ENCODE data around the gene RPL31. TPM values are rescaled to one million over a fixed set of nuclear protein-coding genes. Genes with fewer than 3 reads are reported as not detected.

Gene RPL31
- total and polyA plus RNA-seq, 2 donors (not counting 1 experiment from before 2014, with no cell fraction given): 1,767 to 2,170 TPM

DNA sequence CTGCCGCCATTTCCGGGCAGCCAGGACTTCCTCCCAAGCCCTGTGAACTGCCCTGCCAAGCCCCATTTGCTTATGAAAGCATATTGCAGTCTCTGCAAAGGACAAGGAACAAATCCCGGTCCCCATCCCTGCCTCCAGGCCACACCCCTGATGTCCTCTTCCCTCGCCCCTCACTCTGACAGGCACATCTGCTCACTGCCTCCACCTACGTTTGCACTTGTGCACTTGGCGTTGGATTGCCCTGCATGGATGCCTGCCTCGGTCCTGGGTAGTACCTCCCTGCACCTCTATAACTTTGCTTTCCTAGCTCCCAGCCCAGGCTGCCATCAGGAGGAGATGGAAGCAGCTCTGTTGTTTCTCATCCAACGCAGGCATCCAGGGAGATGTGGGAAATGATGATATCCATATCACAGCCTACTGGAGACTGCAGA is 19.6 kb upstream of the RPL31 start:
- H3K9me3 ChIP-seq (ENCODE audit: control extremely low read depth in 1 of 3, control insufficient read depth in 2 of 3, insufficient read depth in 1 of 3, low read length in 2 of 3): no peaks in the 10 kb centered on the region
- H3K4me3 ChIP-seq (ENCODE audit: control extremely low read depth in 1 of 5, extremely low read depth in 1 of 5, insufficient read depth in 1 of 5, low read depth in 2 of 5, low read length in 4 of 5): no peak overlapping the region
- ChIA-PET CTCF (interaction anchor here (1.1 to 2.3 kb wide), 6 partner anchors 9 to 720 kb away, joined by 3 to 12 read pairs (median 4); no protein-coding TSS in a partner anchor), POLR2A (no interaction called here)
- 90% methylated on average over 7 of the region's 8 CpGs for WGBS (ENCODE audit: insufficient coverage)
- H3K27me3 ChIP-seq (replicated peaks in 1 of 4; ENCODE audit: control extremely low read depth in 1 of 4, control insufficient read depth in 3 of 4, insufficient read depth in 4 of 4, low read length in 3 of 4): peaks cover 0 to 7% (median 4%) of the 10 kb centered on the region in 4 experiments
- H3K9ac ChIP-seq (ENCODE audit: low read length): no peak overlapping the region
- Mint-ChIP-seq H3K27me3 (peaks cover 13% of the 10 kb centered on the region), H3K9me3 (ENCODE audit: insufficient read depth) (no peaks in the 10 kb centered on the region), H3K27ac (no peak overlapping the region), H3K4me1 (peaks cover 9% of the 10 kb centered on the region), H3K4me3 (no peak overlapping the region)
- H3K4me2 ChIP-seq (replicated peaks; ENCODE audit: low read depth, low read length, poor library complexity, severe bottlenecking): no peak overlapping the region
- H2AFZ ChIP-seq (ENCODE audit: insufficient read depth, low read depth, low read length, poor library complexity, severe bottlenecking): no peak overlapping the region
- no peaks in the 10 kb centered on the region for H3K79me2 ChIP-seq (ENCODE audit: control insufficient read depth, insufficient read depth, low read length)
- no peaks in the 10 kb centered on the region for H3K36me3 ChIP-seq (replicated peaks in 1 of 2; ENCODE audit: control extremely low read depth in 1 of 2, control insufficient read depth in 1 of 2, extremely low read depth in 1 of 2, insufficient read depth in 2 of 2, low read length in 1 of 2)
- H3K4me1 ChIP-seq (ENCODE audit: control insufficient read depth in 2 of 2, insufficient read depth in 2 of 2, low read length in 2 of 2): peaks cover 0 to 2% of the 10 kb centered on the region in 2 donors
- H3K27ac ChIP-seq (ENCODE audit: low read length in 2 of 2): no peak overlapping the region
- no peak for DNase-seq
- intact Hi-C loops (cut with micrococcal nuclease): no loop called here
- ATAC-seq (ENCODE audit: low read depth): no peak
- no peak for TF ChIP-seq EZH2 (IDR thresholded peaks at IDR 0.05; ENCODE audit: borderline replicate concordance, insufficient read depth, low read depth, low read length, poor library complexity, severe bottlenecking)
- TF ChIP-seq, protein P1, sequence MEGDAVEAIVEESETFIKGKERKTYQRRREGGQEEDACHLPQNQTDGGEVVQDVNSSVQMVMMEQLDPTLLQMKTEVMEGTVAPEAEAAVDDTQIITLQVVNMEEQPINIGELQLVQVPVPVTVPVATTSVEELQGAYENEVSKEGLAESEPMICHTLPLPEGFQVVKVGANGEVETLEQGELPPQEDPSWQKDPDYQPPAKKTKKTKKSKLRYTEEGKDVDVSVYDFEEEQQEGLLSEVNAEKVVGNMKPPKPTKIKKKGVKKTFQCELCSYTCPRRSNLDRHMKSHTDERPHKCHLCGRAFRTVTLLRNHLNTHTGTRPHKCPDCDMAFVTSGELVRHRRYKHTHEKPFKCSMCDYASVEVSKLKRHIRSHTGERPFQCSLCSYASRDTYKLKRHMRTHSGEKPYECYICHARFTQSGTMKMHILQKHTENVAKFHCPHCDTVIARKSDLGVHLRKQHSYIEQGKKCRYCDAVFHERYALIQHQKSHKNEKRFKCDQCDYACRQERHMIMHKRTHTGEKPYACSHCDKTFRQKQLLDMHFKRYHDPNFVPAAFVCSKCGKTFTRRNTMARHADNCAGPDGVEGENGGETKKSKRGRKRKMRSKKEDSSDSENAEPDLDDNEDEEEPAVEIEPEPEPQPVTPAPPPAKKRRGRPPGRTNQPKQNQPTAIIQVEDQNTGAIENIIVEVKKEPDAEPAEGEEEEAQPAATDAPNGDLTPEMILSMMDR (IDR thresholded peaks at IDR 0.05): no peak
- H4K20me1 ChIP-seq (ENCODE audit: control insufficient read depth, insufficient read depth, low read length, poor library complexity, severe bottlenecking): no peaks in the 10 kb centered on the region

DNA sequence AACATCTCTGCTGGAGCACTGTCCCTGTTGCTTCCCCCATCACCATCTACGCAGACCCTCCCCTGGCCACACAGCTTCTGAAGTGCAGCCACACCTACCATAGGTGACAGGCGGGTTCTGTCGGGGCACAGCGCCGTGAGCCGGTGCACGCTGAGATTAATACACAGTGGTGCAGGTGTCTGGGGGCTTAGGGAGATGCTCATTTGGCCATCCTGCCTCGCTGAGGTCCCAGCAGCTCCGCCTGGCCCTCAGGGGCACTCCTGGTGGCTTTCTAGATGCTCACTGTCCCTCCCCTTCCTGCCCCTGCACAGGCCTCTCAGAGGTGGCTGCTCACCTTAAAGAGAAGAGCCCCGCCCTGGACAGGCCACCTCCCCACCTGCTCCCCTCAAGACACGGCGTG is 18.9 kb upstream of the RPL31 start:
- H3K4me1 ChIP-seq (ENCODE audit: control insufficient read depth in 2 of 2, insufficient read depth in 2 of 2, low read length in 2 of 2): no peaks in the 10 kb centered on the region
- H3K9me3 Mint-ChIP-seq (ENCODE audit: insufficient read depth): no peaks in the 10 kb centered on the region
- no peak overlapping the region for H3K4me3 ChIP-seq (ENCODE audit: control extremely low read depth in 1 of 5, extremely low read depth in 1 of 5, insufficient read depth in 1 of 5, low read depth in 2 of 5, low read length in 4 of 5)
- H3K4me2 ChIP-seq (replicated peaks; ENCODE audit: low read depth, low read length, poor library complexity, severe bottlenecking): no peak overlapping the region
- no peak overlapping the region for H2AFZ ChIP-seq (ENCODE audit: insufficient read depth, low read depth, low read length, poor library complexity, severe bottlenecking)
- TF ChIP-seq, protein P1 (IDR thresholded peaks at IDR 0.05): no peak
- TF ChIP-seq EZH2 (IDR thresholded peaks at IDR 0.05; ENCODE audit: borderline replicate concordance, insufficient read depth, low read depth, low read length, poor library complexity, severe bottlenecking): no peak
- no peak overlapping the region for H3K27ac ChIP-seq (ENCODE audit: low read length in 2 of 2)
- CTCF ChIA-PET: interaction anchor here (1.4 to 2.3 kb wide), 4 partner anchors 374 to 721 kb away, joined by 3 to 12 read pairs (median 6); no protein-coding TSS in a partner anchor
- H3K9me3 ChIP-seq (ENCODE audit: control extremely low read depth in 1 of 3, control insufficient read depth in 2 of 3, insufficient read depth in 1 of 3, low read length in 2 of 3): no peaks in the 10 kb centered on the region
- H3K79me2 ChIP-seq (ENCODE audit: control insufficient read depth, insufficient read depth, low read length): no peaks in the 10 kb centered on the region
- no peaks in the 10 kb centered on the region for H4K20me1 ChIP-seq (ENCODE audit: control insufficient read depth, insufficient read depth, low read length, poor library complexity, severe bottlenecking)
- H3K27me3 ChIP-seq (replicated peaks in 1 of 4; ENCODE audit: control extremely low read depth in 1 of 4, control insufficient read depth in 3 of 4, insufficient read depth in 4 of 4, low read length in 3 of 4): peaks cover 0 to 7% (median 4%) of the 10 kb centered on the region in 4 experiments
- no peak for ATAC-seq (ENCODE audit: low read depth)
- POLR2A ChIA-PET: no interaction called here
- H3K4me1 Mint-ChIP-seq: peaks cover 6% of the 10 kb centered on the region
- H3K36me3 ChIP-seq (replicated peaks in 1 of 2; ENCODE audit: control extremely low read depth in 1 of 2, control insufficient read depth in 1 of 2, extremely low read depth in 1 of 2, insufficient read depth in 2 of 2, low read length in 1 of 2): no peaks in the 10 kb centered on the region
- 89% methylated on average over 6 of the region's 12 CpGs for WGBS (ENCODE audit: insufficient coverage)
- H3K9ac ChIP-seq (ENCODE audit: low read length): no peak overlapping the region
- no peak overlapping the region for H3K4me3 Mint-ChIP-seq
- intact Hi-C loops (cut with micrococcal nuclease): no loop called here
- H3K27ac Mint-ChIP-seq: no peak overlapping the region
- H3K27me3 Mint-ChIP-seq: peaks cover 13% of the 10 kb centered on the region
- DNase-seq: no peak
